Ovary (tissue), 9 donors: ENCODE data around the gene WBP11. TPM values are rescaled to one million over a fixed set of nuclear protein-coding genes. Genes with fewer than 3 reads are reported as not detected.
"Not testable (repeated sequence)": the region's sequence is repeated elsewhere in the genome, so short reads cannot be mapped to it uniquely, and the experiment has no call there.

ENCODE experiments used
- DNase-seq, 5 donors: peaks; one replicate each; pipeline ENCODE4 v3.0.0-alpha.2; 2019 to 2020
- H3K27ac ChIP-seq, 2 donors: fragments of 200-600 bp; one replicate each; pipeline versions ENCODE4 v1.5.1 to v1.8.0; 2019 to 2022
- H3K27me3 ChIP-seq: fragments of 200-600 bp; one replicate; pipeline ENCODE4 v1.8.0; 2022
- H3K36me3 ChIP-seq: fragments of 200-600 bp; sonication (generic); one replicate; pipeline ENCODE4 v1.5.1; 2019
- H3K4me1 ChIP-seq: one replicate; pipeline ENCODE4 v1.8.1; 2013; ENCODE audit warnings: mild to moderate bottlenecking, moderate library complexity; ENCODE audit not compliant: insufficient read depth
- H3K4me3 ChIP-seq: fragments of 200-600 bp; sonication (generic); one replicate; pipeline ENCODE4 v1.5.1; 2017
- H3K9me3 ChIP-seq, 2 donors: fragments of 200-600 bp in 1 of 2; sonication (generic) in 1 of 2; one replicate each; pipeline versions ENCODE4 v1.5.1 to v1.8.1; 2013 to 2019; ENCODE audit warnings: mild to moderate bottlenecking in 1 of 2, moderate library complexity in 1 of 2
- CTCF ChIP-seq, 3 donors: fragments of 450-650 bp in 2 of 3; fragments of 200-600 bp in 1 of 3; IDR thresholded peaks; one replicate each; pipeline versions ENCODE4 v1.5.1 to v1.8.0; 2016 to 2022; ENCODE audit warnings: antibody characterized with exemption in 3 of 3, mild to moderate bottlenecking in 1 of 3
- WGBS, 3 donors: extraction: QIAGEN DNeasy Blood & Tissue Kit in 1 of 3; methylation state at CpG; one replicate each; pipeline versions ENCODE4 v1.1.5 to v1.1.7; 2013 to 2017; 5-methylcytosine and 5-hydroxymethylcytosine counted together
- intact Hi-C, 4 donors: fragments of 100-400 bp; cut with DNase I; formaldehyde crosslinking; loops; one replicate each; pipeline versions ENCODE4 v1.11.0 to v1.15.1; 2022 to 2023
- polyA plus RNA-seq, 2 donors: library from polyadenylated mRNA; stranded (reverse); fragments of 200-250 nt in 1 of 2; fragments of 350-450 nt in 1 of 2; fragmentation: Illumina TruSeq in 1 of 2; extraction: RNeasy Lipid Tissue Mini Kit (QIAGEN cat#74804) in 1 of 2; gene quantifications; one replicate each; pipeline ENCODE4 v1.2.3, GENCODE V29; 2013 to 2014
- total RNA-seq, 7 donors: library from RNA; depleted of rRNA in 2 of 7; stranded (reverse); fragments of >200 nt in 2 of 7; fragmentation: NEBNext Ultra II Directional in 3 of 7; extraction: Animal tissue kit (Norgen Biotek cat#: 25700) in 3 of 7; gene quantifications; one replicate each; pipeline versions ENCODE4 v1.1.0 to v1.2.4, GENCODE V29; 2016 to 2023
- donor health status: DM: no; HTN: no; CAD: no; lungs with moderate emphysema.
- donor health status: DM: no; HTN: no; CAD: no.
- donor health status: Bipolar disorder and iron deficiency.
- donor health status: DM: yes; HTN: yes; CAD: no.
- donor health status: DM: no; HTN: no; CAD: no.
- donor health status: DM: yes; HTN: yes; CAD: no.

The WBP11 gene
- total and polyA plus RNA-seq, 9 donors = 12.9 to 84.1 (median 50.5) TPM

- DNase-seq = no peak
- H3K36me3 ChIP-seq = no peaks in the 10 kb centered on the region
- H3K9me3 ChIP-seq = peaks cover 0 to 2% of the 10 kb centered on the region in 2 donors
- no peaks in the 10 kb centered on the region for H3K27me3 ChIP-seq
- intact Hi-C loops = no loop called here
- H3K4me1 ChIP-seq = no peaks in the 10 kb centered on the region
- H3K27ac ChIP-seq = no peak overlapping the region
- WGBS, 3 donors = 82 to 94% (median 93%) methylated on average over 4 of the region's 4 CpGs
- TF ChIP-seq CTCF (IDR thresholded peaks at IDR 0.05) = no peak
- H3K4me3 ChIP-seq = no peak overlapping the region
Measured at GRCh38 chr12:14741153-14741552, 62.1 kb downstream of the WBP11 start.

- H3K36me3 ChIP-seq, H3K27me3 ChIP-seq, H3K9me3 ChIP-seq, H3K4me3 ChIP-seq, intact Hi-C loops, H3K27ac ChIP-seq, DNase-seq, H3K4me1 ChIP-seq: not testable (repeated sequence)
- WGBS, 3 donors = 89 to 93% (median 93%) methylated on average over 16 of the region's 16 CpGs
Measured at GRCh38 chr12:14736441-14736840, 66.8 kb downstream of the WBP11 start.

Other genes with a start within 250 kb of the WBP11 start
- 10 to 100 TPM in 1 of 7 donors, 1 to 10 TPM in 6; 1.1 to 12.9 (median 4.6) TPM for gene PLBD1, start 235.6 kb downstream of the WBP11 start, total RNA-seq
- 10 to 100 TPM in 1 of 2 donors, 1 to 10 TPM in 1; 3.5 to 54.0 TPM for gene PLBD1, start 235.6 kb downstream of the WBP11 start, polyA plus RNA-seq
- under 1 TPM in 1 of 7 donors, not detected in 6; 0.36 TPM for gene GUCY2C, start 106.9 kb downstream of the WBP11 start, total RNA-seq
- not detected for gene GUCY2C, start 106.9 kb downstream of the WBP11 start, polyA plus RNA-seq
- gene C12orf60, start 192 bp upstream of the WBP11 start, total RNA-seq = 1 to 10 TPM in 3 of 7 donors, under 1 TPM in 4; 0.60 to 1.2 (median 0.82) TPM
- gene C12orf60, start 192 bp upstream of the WBP11 start, polyA plus RNA-seq = 1 to 10 TPM in 1 of 2 donors, under 1 TPM in 1; 0.50 to 1.9 TPM
- under 1 TPM in 1 of 7 donors, not detected in 6; 0.15 TPM for gene SMCO3, start 10.7 kb upstream of the WBP11 start, total RNA-seq
- gene SMCO3, start 10.7 kb upstream of the WBP11 start, polyA plus RNA-seq = under 1 TPM; 0.04 to 0.30 TPM
- gene ART4, start 40.0 kb upstream of the WBP11 start, total RNA-seq = 1 to 10 TPM in 2 of 7 donors, under 1 TPM in 5; 0.05 to 3.3 (median 0.41) TPM
- 1 to 10 TPM in 1 of 2 donors, under 1 TPM in 1; 0.69 to 5.6 TPM for gene ART4, start 40.0 kb upstream of the WBP11 start, polyA plus RNA-seq
- 1,000 to 10,000 TPM in 1 of 7 donors, 100 to 1,000 TPM in 6; 109 to 1,029 (median 431) TPM for gene MGP, start 82.4 kb upstream of the WBP11 start, total RNA-seq
- 1,000 to 10,000 TPM in 1 of 2 donors, 100 to 1,000 TPM in 1; 259 to 2,243 TPM for gene MGP, start 82.4 kb upstream of the WBP11 start, polyA plus RNA-seq
- 10 to 100 TPM in 1 of 7 donors, 1 to 10 TPM in 4, under 1 TPM in 1, not detected in 1; 0.35 to 83.8 (median 1.9) TPM for gene ERP27, start 135.1 kb upstream of the WBP11 start, total RNA-seq
- 1 to 10 TPM in 1 of 2 donors, under 1 TPM in 1; 0.64 to 2.0 TPM for gene ERP27, start 135.1 kb upstream of the WBP11 start, polyA plus RNA-seq
- 10 to 100 TPM; 16.0 to 77.7 (median 32.4) TPM for gene ARHGDIB, start 158.1 kb upstream of the WBP11 start, total RNA-seq
- gene ARHGDIB, start 158.1 kb upstream of the WBP11 start, polyA plus RNA-seq = 100 to 1,000 TPM in 1 of 2 donors, 10 to 100 TPM in 1; 36.6 to 212 TPM
- gene PDE6H, start 169.6 kb upstream of the WBP11 start, total RNA-seq = not detected
- not detected for gene PDE6H, start 169.6 kb upstream of the WBP11 start, polyA plus RNA-seq